ENCODE measurements around the gene EYA2. TPM values are rescaled to one million over a fixed set of nuclear protein-coding genes. Genes with fewer than 3 reads are reported as not detected.

Gene EYA2
- total RNA-seq, 1 experiment from 2014 or later = 0.08 TPM

GRCh38 chr20:47067776-47068175 lies 173.1 kb downstream of the EYA2 start:
- Histone ChIP-seq H3K4me1 (replicated peaks) (no peaks in the 10 kb centered on the region), H3K27ac (no peak overlapping the region), H3K9me3 (replicated peaks) (peaks cover 14% of the 10 kb centered on the region; the same call in 1 of the 2 replicates), H3K27me3 (replicated peaks) (no peaks in the 10 kb centered on the region), H3K36me3 (no peaks in the 10 kb centered on the region), H3K4me3 (no peak overlapping the region)
- no peak for DNase-seq (ENCODE audit: low read depth in 1 of 2, low spot score in 2 of 2)

- H3K4me3 ChIP-seq = no peak overlapping the region
Observed at GRCh38 chr20:47070176-47070575, 175.5 kb downstream of the EYA2 start.

GRCh38 chr20:47071646-47072185 lies 177.1 kb downstream of the EYA2 start:
- peaks cover 14% of the 10 kb centered on the region; the same call in 1 of the 2 replicates for H3K9me3 ChIP-seq (replicated peaks)
- H3K27ac ChIP-seq = no peak overlapping the region
- H3K4me1 ChIP-seq (replicated peaks) = no peaks in the 10 kb centered on the region
- no peak overlapping the region for H3K4me3 ChIP-seq
- H3K36me3 ChIP-seq = no peaks in the 10 kb centered on the region
- DNase-seq (ENCODE audit: low read depth in 1 of 2, low spot score in 2 of 2) = peak in 1 of 2 experiments; percentile 23
- H3K27me3 ChIP-seq (replicated peaks) = no peaks in the 10 kb centered on the region

More at GRCh38 chr20:47070176-47070575, 175.5 kb downstream of the EYA2 start:
- Histone ChIP-seq H3K36me3 (no peaks in the 10 kb centered on the region), H3K27me3 (replicated peaks) (no peaks in the 10 kb centered on the region), H3K4me1 (replicated peaks) (no peaks in the 10 kb centered on the region), H3K27ac (no peak overlapping the region), H3K9me3 (replicated peaks) (peaks cover 14% of the 10 kb centered on the region; the same call in 1 of the 2 replicates)
- DNase-seq (ENCODE audit: low read depth in 1 of 2, low spot score in 2 of 2) = no peak

DNA sequence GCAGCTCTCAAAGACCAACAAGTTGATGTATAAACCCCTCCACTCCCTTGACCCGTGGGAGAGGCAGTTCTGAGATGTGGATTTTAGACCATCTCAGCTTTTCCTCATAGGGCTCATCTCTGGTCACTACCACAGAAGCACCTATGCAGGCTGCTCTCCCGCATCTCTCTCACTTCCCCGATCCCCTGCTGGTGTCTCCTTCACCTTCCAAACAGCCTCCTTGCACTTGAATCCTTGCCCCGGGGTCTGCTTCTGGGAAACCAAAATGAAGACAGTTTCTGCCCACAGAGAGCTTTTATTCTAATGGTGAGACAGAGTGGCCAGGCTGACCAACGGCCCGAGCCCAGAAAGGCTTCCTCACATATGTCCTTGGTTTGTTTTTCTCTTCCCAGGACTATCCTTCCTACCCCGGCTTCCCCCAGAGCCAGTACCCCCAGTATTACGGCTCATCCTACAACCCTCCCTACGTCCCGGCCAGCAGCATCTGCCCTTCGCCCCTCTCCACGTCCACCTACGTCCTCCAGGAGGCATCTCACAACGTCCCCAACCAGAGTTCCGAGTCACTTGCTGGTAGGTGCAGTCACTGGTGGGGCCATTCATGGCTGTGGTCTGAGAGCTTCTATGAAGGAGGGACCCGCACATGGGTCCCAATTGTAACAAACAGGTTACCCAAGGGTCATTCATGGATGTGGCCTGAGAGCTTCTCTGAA lies 179.3 kb downstream of the EYA2 start:
- H3K36me3 ChIP-seq = no peaks in the 10 kb centered on the region
- H3K27ac ChIP-seq = no peak overlapping the region
- no peaks in the 10 kb centered on the region for H3K4me1 ChIP-seq (replicated peaks)
- H3K9me3 ChIP-seq (replicated peaks) = peaks cover 2% of the 10 kb centered on the region; the same call in 1 of the 2 replicates
- H3K4me3 ChIP-seq = no peak overlapping the region
- no peak for DNase-seq (ENCODE audit: low read depth in 1 of 2, low spot score in 2 of 2)
- no peaks in the 10 kb centered on the region for H3K27me3 ChIP-seq (replicated peaks)

DNA sequence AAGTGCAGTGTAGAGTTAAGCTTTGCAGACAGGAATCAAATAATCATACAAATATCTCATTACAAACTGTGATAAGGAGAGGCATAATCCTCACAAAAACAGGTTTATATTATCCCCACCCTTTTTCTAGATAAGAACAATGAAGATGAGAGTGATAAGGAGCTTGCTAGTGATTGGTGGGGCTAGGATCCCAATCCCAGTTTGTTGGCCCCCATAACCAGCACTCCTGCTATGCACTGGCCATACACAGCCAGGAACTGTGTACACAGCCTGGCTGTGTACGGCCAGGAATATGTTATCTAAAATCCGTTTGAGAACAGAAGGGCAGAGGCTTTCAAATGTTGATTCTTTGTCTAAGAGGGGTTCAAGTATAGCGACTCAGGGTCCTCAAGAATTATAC lies 180.6 kb downstream of the EYA2 start:
- Histone ChIP-seq H3K36me3 (no peaks in the 10 kb centered on the region), H3K4me1 (replicated peaks) (no peaks in the 10 kb centered on the region), H3K27me3 (replicated peaks) (no peaks in the 10 kb centered on the region), H3K27ac (no peak overlapping the region), H3K9me3 (replicated peaks) (no peaks in the 10 kb centered on the region), H3K4me3 (no peak overlapping the region)
- no peak for DNase-seq (ENCODE audit: low read depth in 1 of 2, low spot score in 2 of 2)

DNA sequence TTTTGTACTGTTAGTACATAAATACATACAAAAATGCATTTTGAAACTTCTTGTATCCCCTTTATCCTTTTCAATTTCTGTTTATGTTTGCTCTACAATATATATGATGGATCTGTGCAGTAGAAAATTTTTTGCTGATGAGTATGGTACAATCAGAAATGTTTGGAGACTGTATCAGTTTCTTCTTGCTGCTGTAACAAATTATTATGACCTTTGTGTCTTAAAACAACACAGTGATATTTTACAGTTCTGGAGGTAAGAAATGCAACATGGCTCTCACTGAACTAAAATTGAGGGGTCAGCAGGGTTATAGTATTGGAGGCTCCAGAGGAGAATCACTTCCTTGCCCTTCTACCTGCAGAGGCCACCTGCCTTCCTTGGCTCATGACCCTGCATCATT lies 184.4 kb downstream of the EYA2 start:
- no peak for DNase-seq (ENCODE audit: low read depth in 1 of 2, low spot score in 2 of 2)
- no peaks in the 10 kb centered on the region for H3K27me3 ChIP-seq (replicated peaks)
- no peak overlapping the region for H3K4me3 ChIP-seq
- H3K36me3 ChIP-seq = no peaks in the 10 kb centered on the region
- no peak overlapping the region for H3K27ac ChIP-seq
- no peaks in the 10 kb centered on the region for H3K4me1 ChIP-seq (replicated peaks)
- H3K9me3 ChIP-seq (replicated peaks) = no peaks in the 10 kb centered on the region

DNA sequence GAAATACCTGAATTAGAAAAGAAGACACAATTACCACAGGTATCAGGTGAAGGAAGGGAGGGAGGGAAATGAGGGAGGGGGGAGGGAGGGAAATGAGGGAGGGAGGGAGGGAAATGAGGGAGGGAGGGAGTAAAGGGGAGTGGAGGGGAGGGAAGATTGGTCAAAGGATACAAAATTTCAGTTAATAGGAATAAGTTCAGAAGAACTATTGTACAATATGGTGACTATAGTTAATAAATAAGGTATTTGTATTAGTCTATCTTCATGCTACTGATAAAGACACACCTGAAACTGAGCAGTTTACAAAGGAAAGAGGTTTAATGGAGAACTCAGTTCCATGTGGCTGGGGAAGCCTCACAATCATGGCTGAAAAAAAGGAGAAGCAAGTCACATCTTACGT lies 185.7 kb downstream of the EYA2 start:
- DNase-seq (ENCODE audit: low read depth in 1 of 2, low spot score in 2 of 2) = no peak
- no peak overlapping the region for H3K4me3 ChIP-seq
- no peaks in the 10 kb centered on the region for H3K9me3 ChIP-seq (replicated peaks)
- H3K27ac ChIP-seq = no peak overlapping the region
- H3K36me3 ChIP-seq = no peaks in the 10 kb centered on the region
- no peaks in the 10 kb centered on the region for H3K27me3 ChIP-seq (replicated peaks)
- no peaks in the 10 kb centered on the region for H3K4me1 ChIP-seq (replicated peaks)

- no peak overlapping the region for H3K4me3 ChIP-seq
- no peak for DNase-seq (ENCODE audit: low read depth in 1 of 2, low spot score in 2 of 2)
- H3K4me1 ChIP-seq (replicated peaks) = no peaks in the 10 kb centered on the region
- no peaks in the 10 kb centered on the region for H3K9me3 ChIP-seq (replicated peaks)
- no peak overlapping the region for H3K27ac ChIP-seq
- H3K27me3 ChIP-seq (replicated peaks) = no peaks in the 10 kb centered on the region
- H3K36me3 ChIP-seq = no peaks in the 10 kb centered on the region
Observed at GRCh38 chr20:47086316-47086715, 191.7 kb downstream of the EYA2 start.

DNA sequence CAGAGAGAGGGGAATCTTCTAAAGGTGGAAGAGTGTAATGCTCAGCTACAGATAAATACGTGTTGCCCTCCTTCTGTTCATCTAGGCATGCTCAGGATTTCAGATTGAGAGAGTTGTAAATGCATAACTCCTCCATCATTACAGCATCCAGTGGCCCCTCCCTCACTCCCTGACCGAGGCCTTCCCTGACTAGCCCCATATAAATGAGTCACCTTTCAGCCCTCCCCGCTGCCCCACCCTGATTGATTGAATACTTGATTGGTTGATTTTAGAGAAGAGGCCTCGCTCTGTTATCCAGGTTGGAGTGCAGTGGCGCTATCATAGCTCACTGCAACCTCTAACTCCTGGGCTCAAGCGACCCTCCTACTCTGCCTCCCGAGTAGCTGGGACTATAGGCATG lies 193.7 kb downstream of the EYA2 start:
- Histone ChIP-seq H3K4me3 (no peak overlapping the region), H3K27me3 (replicated peaks) (no peaks in the 10 kb centered on the region), H3K27ac (no peak overlapping the region), H3K4me1 (replicated peaks) (no peaks in the 10 kb centered on the region), H3K36me3 (no peaks in the 10 kb centered on the region), H3K9me3 (replicated peaks) (no peaks in the 10 kb centered on the region)
- no peak for DNase-seq (ENCODE audit: low read depth in 1 of 2, low spot score in 2 of 2)

DNA sequence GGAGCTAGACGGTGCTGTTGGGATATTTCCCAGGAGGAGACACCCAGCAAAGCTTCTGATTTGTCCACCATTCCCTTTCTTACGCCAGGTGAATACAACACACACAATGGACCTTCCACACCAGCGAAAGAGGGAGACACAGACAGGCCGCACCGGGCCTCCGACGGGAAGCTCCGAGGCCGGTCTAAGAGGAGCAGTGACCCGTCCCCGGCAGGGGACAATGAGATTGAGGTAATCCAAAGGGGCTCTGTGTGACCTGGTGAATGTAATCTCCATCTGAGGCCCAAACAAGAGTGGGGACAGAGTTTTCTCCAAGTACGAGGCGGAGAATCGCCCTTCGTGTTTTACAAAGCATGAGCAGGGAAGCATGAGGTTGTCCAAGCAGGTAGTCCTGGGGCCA lies 194.5 kb downstream of the EYA2 start:
- H3K9me3 ChIP-seq (replicated peaks) = no peaks in the 10 kb centered on the region
- H3K27me3 ChIP-seq (replicated peaks) = no peaks in the 10 kb centered on the region

DNA sequence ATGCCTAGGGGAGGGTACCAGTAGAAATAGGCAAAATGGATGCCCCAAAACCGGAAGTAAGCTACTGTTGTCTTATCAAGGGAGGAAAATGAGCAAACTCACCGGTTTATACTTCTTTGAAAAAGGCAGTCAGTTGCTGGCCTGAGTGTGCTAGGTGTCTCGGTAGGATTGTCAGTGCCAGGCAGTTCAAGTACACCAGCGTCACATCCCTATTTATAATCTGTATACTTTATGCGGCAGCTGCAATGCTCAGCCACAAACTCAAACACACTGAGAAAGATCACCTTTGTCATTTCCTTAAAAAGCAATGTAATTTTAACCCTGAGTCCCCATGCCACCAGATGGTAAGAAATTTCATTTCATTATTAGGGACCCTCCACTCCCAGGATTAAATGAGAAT lies 196.2 kb downstream of the EYA2 start:
- H3K27me3 ChIP-seq (replicated peaks) = no peaks in the 10 kb centered on the region
- no peaks in the 10 kb centered on the region for H3K4me1 ChIP-seq (replicated peaks)
- no peaks in the 10 kb centered on the region for H3K9me3 ChIP-seq (replicated peaks)
- H3K4me3 ChIP-seq = no peak overlapping the region
- no peaks in the 10 kb centered on the region for H3K36me3 ChIP-seq
- H3K27ac ChIP-seq = no peak overlapping the region
- no peak for DNase-seq (ENCODE audit: low read depth in 1 of 2, low spot score in 2 of 2)

More for the DNA sequence above, 194.5 kb downstream of the EYA2 start:
- Histone ChIP-seq H3K27ac (no peak overlapping the region), H3K4me1 (replicated peaks) (no peaks in the 10 kb centered on the region), H3K4me3 (no peak overlapping the region), H3K36me3 (no peaks in the 10 kb centered on the region)
- no peak for DNase-seq (ENCODE audit: low read depth in 1 of 2, low spot score in 2 of 2)

- no peak overlapping the region for H3K27ac ChIP-seq
- no peaks in the 10 kb centered on the region for H3K4me1 ChIP-seq (replicated peaks)
- 0 out of 2 replicates have a peak, but pooled peaks cover 9% of the 10 kb centered on the region for H3K9me3 ChIP-seq (replicated peaks)
- H3K4me3 ChIP-seq = no peak overlapping the region
- H3K36me3 ChIP-seq = no peaks in the 10 kb centered on the region
- H3K27me3 ChIP-seq (replicated peaks) = no peaks in the 10 kb centered on the region
- DNase-seq (ENCODE audit: low read depth in 1 of 2, low spot score in 2 of 2) = no peak
Observed at GRCh38 chr20:47093320-47093966, 198.8 kb downstream of the EYA2 start.

- no peak for DNase-seq (ENCODE audit: low read depth in 1 of 2, low spot score in 2 of 2)
- Histone ChIP-seq H3K27me3 (replicated peaks) (no peaks in the 10 kb centered on the region), H3K27ac (no peak overlapping the region), H3K4me1 (replicated peaks) (no peaks in the 10 kb centered on the region), H3K36me3 (no peaks in the 10 kb centered on the region), H3K9me3 (replicated peaks) (0 out of 2 replicates have a peak, but pooled peaks cover 9% of the 10 kb centered on the region), H3K4me3 (no peak overlapping the region)
Observed at GRCh38 chr20:47095690-47096089, 201.0 kb downstream of the EYA2 start.

Measured in SJSA1 (cell line).